Stimulated activated CD8-positive, alpha-beta memory T cell treated with anti-CD3 and anti-CD28 coated beads, Interleukin-4, amount 100 ng/mL, for 1 hour (primary cell): ENCODE data around the gene TRMU.

Experiments used
- DNase-seq, 2 donors: peaks; one replicate each; pipeline ENCODE4 v3.0.0-alpha.2; 2020; ENCODE audit warnings: low read depth in 2 of 2, low spot score in 1 of 2

The TRMU gene

GRCh38 chr22:46406791-46407190 lies 71.3 kb downstream of the TRMU start:
- no peak for DNase-seq
